GM19193 (cell line): ENCODE measurements around the gene NEK11.

Experiments used
- POLR2A ChIP-seq: IDR thresholded peaks from 4 replicates; pipeline ENCODE4 v1.6.1; 2011; ENCODE audit not compliant: insufficient read depth, insufficient read length; ENCODE audit errors: extremely low read depth

The NEK11 gene

DNA sequence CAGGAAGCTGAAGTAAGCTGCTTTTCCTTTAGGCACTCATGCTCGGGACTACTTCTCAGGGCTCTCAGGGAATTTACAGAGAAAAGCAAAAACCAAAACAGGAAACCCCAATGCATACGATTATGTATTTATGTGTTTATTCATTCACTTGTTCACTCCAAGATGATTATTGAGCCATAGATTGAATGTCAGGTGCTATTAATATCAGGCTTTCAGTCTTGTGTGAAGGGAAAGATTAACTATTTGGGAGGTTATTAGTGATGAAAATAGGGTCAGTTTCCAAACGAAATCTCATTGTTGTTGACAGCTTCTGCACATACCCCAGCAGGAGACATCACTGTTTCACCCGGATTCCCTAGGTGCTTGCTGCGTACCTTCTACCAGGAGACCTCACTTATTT lies 135.8 kb downstream of the NEK11 start:
- no peak for TF ChIP-seq POLR2A

DNA sequence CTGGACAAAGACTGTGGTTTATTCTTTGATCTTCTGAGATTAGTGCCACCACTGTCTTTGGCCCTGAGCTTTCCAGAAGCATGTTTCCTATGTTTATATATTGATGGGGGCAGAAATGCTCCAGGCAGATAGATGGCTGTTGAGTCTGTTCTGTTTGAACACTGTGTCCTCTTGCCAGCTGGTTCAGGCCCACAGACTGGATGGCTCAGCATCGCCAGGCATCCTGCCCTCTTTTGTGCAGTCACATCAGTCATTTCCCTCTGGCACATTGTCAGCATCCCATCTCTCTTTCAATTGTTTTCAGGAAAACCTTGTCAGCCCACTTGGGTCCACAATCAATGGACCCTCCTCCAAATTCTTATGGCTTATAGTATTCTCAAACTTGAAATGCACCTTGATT lies 141.2 kb downstream of the NEK11 start:
- TF ChIP-seq POLR2A = no peak

DNA sequence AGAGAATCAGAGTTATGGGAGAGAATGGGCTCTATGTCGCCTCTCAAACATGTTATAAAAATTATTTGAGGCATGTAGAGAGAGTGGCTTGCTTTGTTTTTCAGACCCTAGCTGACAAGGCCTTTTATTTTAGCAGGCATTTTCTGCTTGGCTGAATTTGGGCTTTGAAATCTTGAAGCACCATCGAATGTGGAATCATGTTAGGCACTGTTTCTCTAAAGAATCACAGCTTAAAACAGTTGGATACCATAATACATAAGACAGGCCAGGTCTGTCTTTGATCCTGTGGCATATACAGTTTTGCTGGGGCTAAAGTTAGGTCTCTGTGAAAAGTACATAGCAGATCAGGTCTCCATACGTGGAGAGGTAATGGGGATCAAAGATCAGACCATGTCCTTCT lies 142.7 kb downstream of the NEK11 start:
- TF ChIP-seq POLR2A = no peak

DNA sequence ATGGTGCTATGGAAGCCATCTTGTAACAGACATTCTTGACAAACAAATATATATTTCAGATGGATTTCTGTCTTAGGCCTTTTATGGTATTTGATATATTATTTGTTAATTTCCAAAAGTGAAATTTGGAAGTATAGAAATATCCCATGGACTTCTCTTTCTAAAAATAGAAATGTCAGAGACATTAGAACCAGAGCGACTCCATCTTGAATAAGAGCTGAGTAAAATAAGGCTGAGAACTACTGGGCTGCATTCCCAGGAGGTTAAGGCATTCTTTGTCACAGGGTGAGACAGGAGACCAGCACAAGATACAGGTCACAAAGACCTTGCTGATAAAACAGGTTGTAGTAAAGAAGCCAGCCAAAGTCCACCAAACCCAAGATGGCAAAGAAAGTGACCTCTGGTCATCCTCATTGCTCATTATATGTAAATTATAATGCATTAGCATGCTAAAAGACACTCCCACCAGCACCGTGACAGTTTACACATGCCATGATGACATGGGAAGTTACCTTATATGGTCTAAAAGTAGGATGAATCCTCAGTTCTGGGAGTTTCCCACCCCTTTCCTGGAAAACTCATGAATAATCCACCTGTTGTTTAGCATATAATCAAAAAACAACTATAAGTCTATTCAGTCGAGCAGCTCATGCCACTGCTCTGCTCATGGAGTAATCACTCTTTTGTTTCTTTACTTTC lies 146.0 kb downstream of the NEK11 start:
- no peak for TF ChIP-seq POLR2A

DNA sequence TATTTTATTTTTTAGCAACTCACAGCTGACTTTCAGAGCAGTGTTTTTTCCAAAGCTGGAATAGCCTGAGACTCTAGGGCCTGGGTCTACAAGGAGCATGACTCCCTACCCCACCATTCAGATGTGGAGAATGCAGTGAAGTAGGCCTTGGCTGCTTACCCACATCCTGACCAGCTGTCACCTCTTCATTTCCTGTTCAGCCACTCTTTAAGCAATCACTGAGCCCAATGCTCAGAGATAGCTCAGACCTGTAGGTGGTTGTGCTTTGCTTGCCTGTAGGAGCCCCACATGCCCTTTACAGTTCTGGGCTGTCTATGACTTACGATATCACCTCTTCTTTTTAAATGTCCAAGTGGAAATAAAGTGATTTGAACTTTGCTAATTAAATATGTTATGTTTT lies 148.1 kb downstream of the NEK11 start:
- TF ChIP-seq POLR2A = no peak

DNA sequence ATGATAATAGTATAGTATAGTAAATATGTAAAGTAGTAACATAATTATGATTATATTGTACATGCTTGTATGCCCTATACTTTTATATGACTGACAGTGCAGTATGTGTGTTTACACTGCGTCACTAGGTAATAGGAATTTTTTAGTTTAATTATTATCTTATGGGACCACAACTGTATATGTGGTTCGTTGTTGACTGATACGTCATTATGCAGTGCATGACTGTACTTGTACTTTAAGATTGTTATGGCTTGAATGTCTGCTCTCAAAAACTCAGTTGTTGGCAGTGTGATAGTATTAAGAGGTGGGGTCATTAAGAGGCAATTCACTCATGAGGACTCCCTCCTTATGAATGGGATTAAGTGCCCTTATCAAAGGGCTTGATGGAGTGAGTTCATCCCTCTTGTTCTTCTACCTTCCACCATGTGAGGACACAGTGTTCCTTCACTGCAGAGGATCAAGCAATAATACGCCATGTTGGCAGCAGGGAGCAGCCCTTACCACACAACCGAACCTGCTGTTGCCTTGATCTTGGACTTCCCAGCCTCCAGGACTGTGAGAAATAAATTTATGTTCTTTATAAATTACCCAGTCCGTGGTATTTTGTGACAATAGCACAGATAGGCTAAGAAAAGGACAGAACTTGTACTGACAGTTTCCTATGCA lies 152.2 kb downstream of the NEK11 start:
- TF ChIP-seq POLR2A = no peak

DNA sequence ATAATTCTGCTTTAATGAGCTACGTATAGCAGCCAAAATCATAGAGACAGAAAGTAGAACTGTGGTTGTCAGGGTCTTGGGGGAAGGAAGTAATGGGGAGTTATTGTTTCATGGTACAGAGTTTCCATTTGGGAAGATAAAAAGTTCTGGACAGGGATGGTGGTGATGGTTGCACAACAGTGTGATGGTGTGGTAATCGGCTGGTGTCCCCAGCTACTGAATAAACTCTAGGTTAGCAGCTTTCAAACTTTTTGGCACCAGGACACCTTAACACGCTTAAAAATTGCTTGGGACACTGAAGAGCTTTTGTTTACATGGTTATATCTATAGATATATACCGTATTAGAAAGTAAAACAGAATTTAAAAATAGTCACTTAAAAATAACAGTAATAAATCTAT lies 166.0 kb downstream of the NEK11 start:
- TF ChIP-seq POLR2A = no peak

DNA sequence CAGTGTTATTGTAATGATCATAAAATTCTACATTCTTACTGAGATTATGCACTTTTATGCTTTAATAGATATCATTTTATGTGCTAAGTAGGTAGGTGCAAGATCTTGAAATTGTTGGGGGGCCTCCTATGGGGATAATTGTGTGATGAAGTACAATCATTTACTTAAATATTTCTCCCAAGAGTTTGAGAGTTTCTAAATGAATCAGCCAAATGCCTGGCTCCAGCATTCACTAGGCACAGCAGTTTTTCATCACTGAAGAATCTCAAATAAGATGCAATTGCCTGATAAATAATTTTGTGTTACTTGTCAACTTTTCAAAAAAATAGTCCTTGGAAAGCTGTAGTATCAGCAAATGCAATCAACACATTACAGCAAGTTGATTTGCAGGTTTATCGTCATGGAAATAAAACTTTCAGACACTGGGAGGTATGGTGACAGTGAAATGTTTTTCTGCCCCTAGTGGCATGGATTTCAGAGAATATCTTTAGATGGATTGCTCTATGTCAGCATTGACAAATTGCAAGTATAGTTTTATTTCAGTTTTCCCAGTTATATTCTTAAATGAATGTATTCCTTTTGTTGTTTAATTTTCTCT lies 167.1 kb downstream of the NEK11 start:
- no peak for TF ChIP-seq POLR2A

DNA sequence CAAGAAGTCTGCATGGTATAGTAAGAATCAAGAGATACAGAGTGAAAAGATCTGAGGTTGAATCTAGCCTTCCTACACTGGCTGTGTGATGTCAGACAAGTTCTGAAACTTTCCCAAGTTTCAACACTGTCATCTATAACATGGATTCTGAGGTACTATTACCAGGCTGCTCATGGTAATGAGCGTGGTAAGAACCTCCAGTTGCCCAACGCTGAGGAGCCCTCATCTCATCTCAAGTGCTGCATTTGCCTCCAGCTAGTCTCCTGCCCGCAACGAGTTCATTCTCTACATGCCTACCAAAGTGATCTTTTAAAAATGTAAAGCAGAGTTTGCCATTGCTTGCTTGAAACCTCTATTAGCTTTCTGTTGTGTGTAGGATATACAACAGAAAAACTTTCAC lies 168.1 kb downstream of the NEK11 start:
- TF ChIP-seq POLR2A = no peak

DNA sequence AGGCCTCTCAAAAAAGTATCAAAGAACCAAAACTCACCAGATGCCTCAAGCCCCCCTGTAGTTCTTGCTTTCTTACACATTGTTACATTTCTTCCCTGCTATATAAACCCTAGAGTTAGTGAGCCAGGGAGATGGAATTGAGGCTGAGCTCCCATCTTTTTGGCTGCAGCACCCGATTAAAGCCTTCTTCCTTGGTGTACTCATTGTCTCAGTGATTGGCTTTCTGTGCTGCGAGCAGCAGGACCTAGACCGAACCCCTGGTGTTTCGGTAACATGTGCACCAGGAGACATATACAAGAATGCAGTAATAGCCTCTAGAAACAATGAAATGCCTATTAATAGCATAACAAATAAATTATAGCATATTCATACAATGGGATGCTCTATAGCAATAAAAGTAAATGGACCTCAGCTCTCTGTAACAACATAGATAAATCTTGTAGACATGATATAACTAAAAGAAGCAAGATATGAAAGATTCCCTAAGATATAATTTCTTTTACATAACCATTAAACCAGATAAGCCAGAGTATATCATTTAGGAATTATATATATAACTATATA lies 174.0 kb downstream of the NEK11 start:
- TF ChIP-seq POLR2A = no peak

DNA sequence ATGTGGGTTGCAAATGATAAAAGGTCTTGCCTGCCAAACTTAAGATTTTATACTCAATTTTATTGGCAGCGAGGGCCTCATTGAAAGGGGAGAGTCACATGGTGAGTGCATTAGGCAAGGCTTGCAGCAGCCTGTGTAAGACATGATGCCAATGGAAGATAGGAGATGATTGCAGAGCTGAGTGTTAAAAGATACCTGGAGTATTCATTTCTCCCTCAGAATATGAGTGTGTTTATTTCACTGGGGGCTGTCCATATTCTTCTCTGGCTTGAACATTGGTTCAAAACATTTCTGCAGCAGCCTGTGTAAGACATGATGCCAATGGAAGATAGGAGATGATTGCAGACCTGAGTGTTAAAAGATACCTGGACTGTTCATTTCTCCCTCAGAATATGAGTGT lies 189.7 kb downstream of the NEK11 start:
- TF ChIP-seq POLR2A = no peak

DNA sequence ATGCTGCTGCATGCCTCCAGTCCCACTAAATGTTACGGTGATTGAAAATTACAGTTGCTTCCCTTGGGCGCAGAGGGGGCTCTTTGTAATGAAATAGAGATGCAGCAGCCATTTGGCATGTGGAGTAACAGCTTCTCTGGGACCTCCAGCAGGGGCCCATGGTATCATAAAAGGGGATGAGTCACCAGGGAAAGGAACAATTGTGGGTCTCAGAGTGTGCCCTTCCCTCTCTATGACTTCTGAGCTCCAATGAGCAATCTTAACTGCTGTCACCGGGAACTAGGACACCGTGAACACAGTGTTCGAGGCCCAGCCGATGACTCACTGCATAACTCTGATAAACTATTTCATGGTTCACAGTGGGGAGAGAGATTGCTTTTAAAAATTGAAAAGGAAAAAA lies 190.1 kb downstream of the NEK11 start:
- TF ChIP-seq POLR2A = no peak

DNA sequence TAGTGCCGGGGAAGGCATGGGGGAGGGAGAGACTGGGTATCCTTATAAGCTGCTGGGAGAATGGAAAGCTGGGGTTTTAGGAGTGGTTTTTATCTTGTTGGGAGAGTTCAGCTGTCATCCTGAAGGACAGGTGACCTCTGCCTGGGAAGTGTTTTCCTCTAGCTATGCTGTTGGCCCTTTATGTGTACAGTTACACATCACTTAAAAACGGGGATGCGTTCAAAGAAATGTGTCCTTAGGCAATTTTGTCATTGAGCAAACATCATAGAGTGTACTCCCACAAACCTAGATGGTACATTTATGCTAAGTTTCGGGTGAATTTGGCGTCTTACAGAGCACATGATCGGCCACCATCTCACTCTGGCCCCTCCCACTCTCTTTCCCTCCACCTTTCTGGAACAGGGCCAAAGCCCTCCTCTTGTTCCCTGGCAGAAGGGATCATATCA lies 190.6 kb downstream of the NEK11 start:
- TF ChIP-seq POLR2A = no peak

DNA sequence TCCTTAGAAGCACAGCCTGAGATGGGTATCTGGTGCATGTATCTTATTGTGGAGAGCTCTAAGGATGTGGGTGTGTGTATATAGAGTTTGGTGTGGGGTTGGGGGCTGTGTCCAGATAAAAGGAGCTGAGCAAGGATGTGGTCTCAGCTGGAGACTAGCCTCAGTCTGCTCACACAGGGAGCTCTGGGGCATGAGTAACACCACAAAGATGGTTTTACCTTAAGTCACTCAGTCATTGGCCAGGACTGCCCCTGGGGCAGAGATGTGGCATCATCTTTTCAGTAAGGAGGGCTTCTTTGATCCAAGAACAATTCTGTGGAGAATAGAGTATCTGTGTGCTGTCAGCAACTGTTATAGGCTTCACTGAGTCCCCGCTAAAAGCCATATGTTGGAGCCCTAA lies 191.5 kb downstream of the NEK11 start:
- TF ChIP-seq POLR2A = no peak

DNA sequence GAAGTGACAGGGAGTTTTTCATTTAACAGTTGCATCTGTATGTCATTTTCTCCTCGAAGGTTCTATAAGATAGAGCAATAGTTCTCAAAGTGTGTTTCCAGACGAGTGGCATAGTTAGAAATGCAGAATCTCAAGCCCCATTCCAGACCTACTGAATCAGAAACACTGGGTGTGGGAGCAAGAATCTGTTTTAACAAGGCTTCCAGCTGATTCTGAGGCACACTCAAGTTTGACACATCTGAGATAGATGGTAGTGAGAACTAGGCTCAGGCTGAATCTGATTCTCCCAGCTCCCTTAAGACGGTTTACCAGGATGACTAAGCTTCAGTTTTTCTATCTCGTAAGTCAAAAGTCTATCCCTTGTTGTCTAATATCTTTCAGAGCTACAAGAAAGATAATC lies 195.1 kb downstream of the NEK11 start:
- TF ChIP-seq POLR2A = no peak

DNA sequence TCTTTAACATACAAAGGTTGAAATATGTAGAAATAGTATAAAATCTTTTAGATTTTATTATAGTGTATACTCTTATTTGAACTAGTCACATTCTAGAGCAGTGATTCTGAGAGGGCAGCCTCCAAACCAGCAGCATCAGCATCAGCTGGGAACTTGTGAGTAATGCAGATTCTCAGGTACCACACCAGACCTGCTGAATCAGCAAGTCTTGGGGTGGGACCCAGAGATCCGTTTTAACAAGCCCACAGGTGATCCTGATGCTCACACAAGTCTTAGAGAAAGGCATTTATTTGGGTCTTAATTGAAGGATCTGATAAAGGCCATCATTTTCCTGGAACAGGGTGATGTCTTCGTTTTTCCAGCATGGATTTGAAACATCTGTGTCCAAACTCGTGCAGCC lies 195.9 kb downstream of the NEK11 start:
- no peak for TF ChIP-seq POLR2A

DNA sequence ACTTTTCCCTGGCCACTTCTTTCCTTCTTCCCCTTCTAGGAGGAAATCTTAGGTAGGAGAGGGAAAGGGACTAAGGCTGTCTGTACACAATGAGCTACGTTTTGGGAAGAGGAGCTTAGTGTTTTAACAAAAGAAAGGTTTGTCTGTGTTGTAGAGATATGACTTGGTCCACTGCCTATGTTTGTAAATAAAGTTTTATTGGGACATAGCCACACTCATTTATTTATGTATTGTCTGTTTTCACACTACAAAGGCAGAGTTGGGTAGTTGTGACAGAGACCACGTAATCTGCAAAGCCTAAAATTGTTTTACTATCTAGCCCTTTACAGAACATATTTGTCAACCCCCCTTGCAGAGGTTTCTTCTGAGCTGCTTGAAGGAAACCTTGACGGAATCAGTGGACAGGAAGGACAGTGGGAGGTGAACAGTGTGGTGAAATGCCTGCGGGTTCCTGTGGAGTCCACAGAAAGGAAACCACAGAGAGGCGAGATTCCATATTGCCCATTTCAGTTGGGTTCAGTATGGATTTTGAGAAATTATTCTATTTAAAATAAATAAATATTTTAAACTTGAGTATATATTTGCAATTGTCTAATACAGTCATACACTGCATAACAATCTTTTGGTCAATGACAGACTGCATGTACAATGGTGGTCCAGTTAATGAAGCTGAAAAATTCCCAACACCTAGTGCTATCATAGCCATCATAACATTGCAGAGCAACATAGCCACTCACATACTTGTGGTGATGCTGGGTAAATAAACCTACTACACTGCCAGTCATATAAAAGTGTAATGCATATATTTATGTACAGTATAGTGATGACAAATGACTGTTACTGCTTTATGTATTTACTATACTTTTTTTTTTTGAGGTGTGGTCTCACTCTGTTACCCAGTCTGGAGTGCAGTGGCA lies 197.0 kb downstream of the NEK11 start:
- TF ChIP-seq POLR2A = no peak
